GM12878 (cell line): ENCODE results near the gene PROZ. TPM values are rescaled to one million over a fixed set of nuclear protein-coding genes. Genes with fewer than 3 reads are reported as not detected.

Experiments
- ATAC-seq: fragments of 200-7000 bp; cut with Tn5 transposase; 3 replicates; pipeline ENCODE4 v1.9.1; 2020; ENCODE audit warnings: mild to moderate bottlenecking, moderate library complexity
- BruUV-seq: library from RNA; stranded (reverse); fragments of 400-500 nt; replicated peaks from 2 replicates; lab custom pipeline; 2021; lab: Mats Ljungman, UMichigan
- CTCF ChIA-PET: fragments of 300-600 bp; sonication (Branson Sonifier 250); formaldehyde crosslinking; extraction: SDS; loops from one replicate; lab custom pipeline; 2021; ENCODE audit warnings: inconsistent platforms; lab: Yijun Ruan, JAX
- POLR2A ChIA-PET: fragments of 350-600 bp; formaldehyde crosslinking; extraction: SDS; loops from one replicate; lab custom pipeline; 2021; ENCODE audit warnings: inconsistent platforms; lab: Charles Lee
- RAD21 ChIA-PET: fragments of 300-600 bp; sonication (Branson Sonifier 250); formaldehyde crosslinking; loops from one replicate; lab custom pipeline; 2023; ENCODE audit warnings: antibody characterized with exemption; ENCODE audit not compliant: unreplicated experiment; lab: Charles Lee
- SMC1A ChIA-PET: fragments of 300-600 bp; sonication (Branson Sonifier 250); formaldehyde crosslinking; loops from one replicate; lab custom pipeline; 2023; ENCODE audit not compliant: unreplicated experiment, uncharacterized antibody; lab: Charles Lee
- DNase-seq: peaks from one replicate; pipeline ENCODE4 v3.0.0-alpha.2; 2011; ENCODE audit warnings: low read depth, low spot score
- FAIRE-seq: peaks from 3 replicates; lab custom pipeline; 2011; peaks lifted over from hg19 to GRCh38; lab: Jason Lieb, UNC
- H2AFZ ChIP-seq: 2 replicates; pipeline ENCODE4 v1.6.0; 2011; ENCODE audit warnings: low read depth, low read length, control low read depth; ENCODE audit not compliant: control insufficient read depth
- H3K27ac ChIP-seq: 2 replicates; pipeline ENCODE4 v1.5.1; 2011; ENCODE audit warnings: control low read depth; ENCODE audit not compliant: control insufficient read depth, insufficient read depth
- H3K27me3 ChIP-seq, 2 experiments: replicated peaks in 1 of 2; 2 replicates each; pipeline versions ENCODE4 v1.6.0 to v1.6.1; 2011; ENCODE audit warnings: low read length in 1 of 2; ENCODE audit not compliant: control insufficient read depth in 2 of 2, insufficient read depth in 2 of 2
- H3K36me3 ChIP-seq, 2 experiments: 2 replicates each; pipeline ENCODE4 v1.5.1; 2011; ENCODE audit warnings: low read length in 1 of 2; ENCODE audit not compliant: control insufficient read depth in 2 of 2, insufficient read depth in 2 of 2
- H3K4me1 ChIP-seq: 2 replicates; pipeline ENCODE4 v1.6.1; 2011; ENCODE audit warnings: mild to moderate bottlenecking, low read length, moderate library complexity, mixed read lengths; ENCODE audit not compliant: control insufficient read depth, insufficient read depth
- H3K4me2 ChIP-seq: 2 replicates; pipeline ENCODE4 v1.6.0; 2011; ENCODE audit warnings: control low read depth; ENCODE audit not compliant: control insufficient read depth, insufficient read depth
- H3K4me3 ChIP-seq: fragments of 200-600 bp; sonication (generic); 2 replicates; pipeline ENCODE4 v1.5.1; 2016
- H3K79me2 ChIP-seq: 2 replicates; pipeline ENCODE4 v1.6.0; 2011; ENCODE audit warnings: low read length; ENCODE audit not compliant: control insufficient read depth, insufficient read depth
- H3K9ac ChIP-seq: 2 replicates; pipeline ENCODE4 v1.8.0; 2011; ENCODE audit warnings: low read length, control low read depth, mixed read lengths; ENCODE audit not compliant: control insufficient read depth, insufficient read depth
- H3K9me3 ChIP-seq: replicated peaks from 3 replicates; pipeline ENCODE4 v1.5.1; 2011; ENCODE audit warnings: mild to moderate bottlenecking, low read length; ENCODE audit not compliant: control insufficient read depth, insufficient read depth
- H4K20me1 ChIP-seq: 2 replicates; pipeline ENCODE4 v1.6.0; 2011; ENCODE audit not compliant: control insufficient read depth, insufficient read depth
- E4F1 ChIP-seq: fragments of 450-650 bp; IDR thresholded peaks from 2 replicates; pipeline ENCODE4 v1.6.1; 2018; ENCODE audit warnings: borderline replicate concordance, mild to moderate bottlenecking; ENCODE audit not compliant: partially characterized antibody
- HDAC2 ChIP-seq: fragments of 200-600 bp; sonication (generic); IDR thresholded peaks from 2 replicates; pipeline ENCODE4 v1.6.1; 2017
- MEF2A ChIP-seq: IDR thresholded peaks from 2 replicates; pipeline ENCODE4 v1.6.1; 2011; ENCODE audit warnings: low read depth, mild to moderate bottlenecking, low read length, moderate library complexity; ENCODE audit not compliant: insufficient read depth
- MYC ChIP-seq: IDR thresholded peaks from 2 replicates; pipeline ENCODE4 v1.6.1; 2011; ENCODE audit warnings: mild to moderate bottlenecking, low read length, moderate library complexity, inconsistent platforms; ENCODE audit not compliant: insufficient read depth, insufficient replicate concordance, insufficient read length, severe bottlenecking
- NR2F1 ChIP-seq: fragments of 450-650 bp; conservative IDR thresholded peaks from 2 replicates; pipeline ENCODE4 v1.6.1; 2017; ENCODE audit warnings: mild to moderate bottlenecking
- PKNOX1 ChIP-seq: fragments of 450-650 bp; IDR thresholded peaks from 2 replicates; pipeline ENCODE4 v1.6.1; 2016; ENCODE audit warnings: mild to moderate bottlenecking
- SIN3A ChIP-seq: IDR thresholded peaks from 2 replicates; pipeline ENCODE4 v1.6.1; 2012; ENCODE audit warnings: low read depth, low read length, improper control_type of control experiment
- SMAD1 ChIP-seq: fragments of 450-650 bp; IDR thresholded peaks from 2 replicates; pipeline ENCODE4 v1.6.1; 2018; ENCODE audit warnings: mild to moderate bottlenecking, low read depth; ENCODE audit not compliant: partially characterized antibody
- ZNF592 ChIP-seq: fragments of 450-650 bp; IDR thresholded peaks from 2 replicates; pipeline ENCODE4 v1.6.1; 2017; ENCODE audit warnings: mild to moderate bottlenecking, moderate library complexity
- WGBS: methylation state at CpG from one replicate; pipeline ENCODE4 v1.1.6; 2016; ENCODE audit warnings: low lambda C conversion rate; ENCODE audit not compliant: insufficient replicate concordance, insufficient coverage; ENCODE audit errors: missing lambda C conversion rate; 5-methylcytosine and 5-hydroxymethylcytosine counted together
- in situ Hi-C: fragments of 300-500 bp; cut with MboI; formaldehyde crosslinking; loops from 9 replicates; pipeline ENCODE4 v1.14.3; 2018; ENCODE audit warnings: mixed read lengths
- intact Hi-C: fragments of 100-400 bp; cut with micrococcal nuclease; formaldehyde crosslinking; loops from one replicate; pipeline ENCODE4 v1.14.2; 2022; ENCODE audit not compliant: unreplicated experiment
- polyA plus RNA-seq, 11 experiments: library from polyadenylated mRNA; depleted of rRNA in 4 of 11; unstranded in 6 of 11; stranded (reverse) in 5 of 11; fragments of >200 nt; fragmentation: Nextera tagmentation in 4 of 11; fragmentation: Illumina TruSeq in 1 of 11; extraction: Ambion mirVana in 4 of 11; extraction: Trizol in 1 of 11; gene quantifications; 1 replicate in 1 of 11; 2 replicates in 10 of 11; pipeline versions ENCODE4 v1.2.1 to v1.2.3, GENCODE V29; 2011 to 2016; ENCODE audit warnings: inconsistent platforms in 2 of 11, missing spikeins in 2 of 11, low read depth in 1 of 11
- total RNA-seq, 4 experiments: library from RNA; depleted of rRNA in 3 of 4; stranded (reverse); fragments of >200 nt in 3 of 4; fragmentation: Illumina TruSeq in 1 of 4; extraction: Trizol in 1 of 4; gene quantifications; 2 replicates each; pipeline versions ENCODE4 v1.2.1 to v1.2.3, GENCODE V29; 2013 to 2021
- TF ChIP-seq, protein P1 (sequence below): IDR thresholded peaks from 2 replicates; pipeline ENCODE4 v1.6.1; 2012; ENCODE audit warnings: low read depth, low read length, improper control_type of control experiment

PROZ gene
- total and polyA plus RNA-seq, 10 of the 15 experiments (the other 5 are each of a cell fraction or from before 2014, with no cell fraction given), result 0.07 to 0.24 (median 0.21) TPM; not detected in 7

DNA sequence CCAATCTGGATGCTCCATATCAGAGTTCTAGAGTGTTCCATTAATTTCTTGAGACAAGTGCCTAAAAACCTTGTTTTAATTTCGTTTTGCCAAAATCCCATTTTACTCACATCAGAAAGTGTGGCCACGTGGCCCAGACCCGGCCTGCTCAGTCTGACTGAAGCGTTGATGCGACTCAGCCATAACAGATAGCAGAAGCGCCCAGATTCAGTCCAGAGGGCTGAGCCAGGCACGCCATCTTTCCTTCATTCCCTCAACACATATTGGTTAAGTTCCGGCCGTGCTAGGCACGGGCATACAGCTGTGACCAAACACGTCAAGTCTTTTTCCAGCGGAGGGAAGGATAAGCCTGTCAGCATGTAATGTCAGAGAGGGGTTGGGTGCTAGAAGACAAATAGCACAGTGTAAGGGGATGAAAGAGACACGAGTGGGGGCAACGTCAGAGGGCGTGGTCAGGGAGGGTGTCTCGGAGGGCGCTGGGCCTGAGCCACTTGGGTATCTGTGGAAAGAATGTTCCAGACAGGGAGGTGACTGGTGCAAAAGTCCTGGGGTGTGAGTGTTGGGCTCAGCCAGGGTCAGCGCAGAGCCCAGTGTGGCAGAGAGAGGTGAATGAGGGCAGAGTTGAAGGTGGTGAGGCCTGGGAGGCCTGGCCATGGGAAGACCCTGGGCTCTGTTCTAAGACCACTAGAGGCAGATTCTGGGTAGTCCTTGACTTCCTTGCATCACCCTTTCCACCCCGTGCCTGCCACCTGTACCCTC lies 32.8 kb upstream of the PROZ start:
- intact Hi-C loops (loop anchor here (10.0 kb wide), 1 partner anchor 181 kb away; no protein-coding TSS in a partner anchor), in situ Hi-C loops (no loop called here)
- Histone ChIP-seq H3K4me1 (no peaks in the 10 kb centered on the region), H3K27me3 (no peaks in the 10 kb centered on the region), H3K79me2 (no peaks in the 10 kb centered on the region), H3K27ac (no peak overlapping the region), H3K36me3 (no peaks in the 10 kb centered on the region), H3K4me2 (no peak overlapping the region), H3K4me3 (no peak overlapping the region), H3K9ac (no peak overlapping the region), H2AFZ (no peak overlapping the region), H3K9me3 (no peaks in the 10 kb centered on the region), H4K20me1 (no peaks in the 10 kb centered on the region)
- POLR2A ChIA-PET, result no interaction called here
- ATAC-seq (no peak), FAIRE-seq (no peak), DNase-seq (no peak)
- SMC1A ChIA-PET, result no interaction called here
- no TSS peak for BruUV-seq
- no peak for TF ChIP-seq HDAC2
- no peak for TF ChIP-seq E4F1
- TF ChIP-seq PKNOX1, result no peak
- TF ChIP-seq MEF2A, result no peak
- no peak for TF ChIP-seq SIN3A
- TF ChIP-seq MYC, result no peak
- TF ChIP-seq ZNF592, result no peak
- no peak for TF ChIP-seq NR2F1
- TF ChIP-seq, protein P1, sequence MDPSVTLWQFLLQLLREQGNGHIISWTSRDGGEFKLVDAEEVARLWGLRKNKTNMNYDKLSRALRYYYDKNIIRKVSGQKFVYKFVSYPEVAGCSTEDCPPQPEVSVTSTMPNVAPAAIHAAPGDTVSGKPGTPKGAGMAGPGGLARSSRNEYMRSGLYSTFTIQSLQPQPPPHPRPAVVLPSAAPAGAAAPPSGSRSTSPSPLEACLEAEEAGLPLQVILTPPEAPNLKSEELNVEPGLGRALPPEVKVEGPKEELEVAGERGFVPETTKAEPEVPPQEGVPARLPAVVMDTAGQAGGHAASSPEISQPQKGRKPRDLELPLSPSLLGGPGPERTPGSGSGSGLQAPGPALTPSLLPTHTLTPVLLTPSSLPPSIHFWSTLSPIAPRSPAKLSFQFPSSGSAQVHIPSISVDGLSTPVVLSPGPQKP, result no peak
- no peak for TF ChIP-seq SMAD1
- 32% methylated on average over 19 of the region's 19 CpGs for WGBS
- RAD21 ChIA-PET, result no interaction called here
- CTCF ChIA-PET, result no interaction called here
